GM23338 (cell line): ENCODE results near the gene NUP50.

Experiments used
- CREB1 ChIP-seq: fragments of 250-450 bp; sonication (Bioruptor Pico); IDR thresholded peaks from 2 replicates; pipeline ENCODE4 v1.5.0; 2020; ENCODE audit warnings: low read depth, mild to moderate bottlenecking, moderate library complexity
- CTCF ChIP-seq, 2 experiments: fragments of 200-600 bp in 1 of 2; sonication (generic) in 1 of 2; conservative IDR thresholded peaks; 2 replicates each; pipeline versions ENCODE4 v1.5.1 to v1.6.1; 2016 to 2017; ENCODE audit warnings: antibody characterized with exemption in 2 of 2, low read depth in 2 of 2, mild to moderate bottlenecking in 2 of 2, moderate library complexity in 1 of 2
- EZH2 ChIP-seq: fragments of 200-600 bp; sonication (generic); IDR thresholded peaks from one replicate; pipeline ENCODE4 v1.8.0; 2017; ENCODE audit warnings: antibody characterized with exemption, mild to moderate bottlenecking, low read depth; ENCODE audit not compliant: unreplicated experiment
- POLR2AphosphoS5 ChIP-seq: IDR thresholded peaks from 2 replicates; pipeline ENCODE4 v1.6.1; 2016; ENCODE audit warnings: antibody characterized with exemption, low read depth
- REST ChIP-seq: IDR thresholded peaks from one replicate; pipeline ENCODE4 v1.6.1; 2018; ENCODE audit warnings: antibody characterized with exemption; ENCODE audit not compliant: unreplicated experiment
- ZNF462 ChIP-seq: fragments of 250-450 bp; sonication (Bioruptor Pico); IDR thresholded peaks from 2 replicates; pipeline ENCODE4 v1.5.0; 2020; ENCODE audit warnings: mild to moderate bottlenecking, moderate library complexity

GRCh38 chr22:45188779-45189178, 25.1 kb downstream of the NUP50 start:
- TF ChIP-seq CTCF (conservative IDR thresholded peaks at IDR 0.05; ENCODE audit: low read depth in 2 of 2), result no peak
- no peak for TF ChIP-seq REST
- TF ChIP-seq EZH2, result no peak
- no peak for TF ChIP-seq POLR2AphosphoS5
- no peak for TF ChIP-seq CREB1 (CRISPR knock-in tag)
- no peak for TF ChIP-seq ZNF462
